K562 (cell line): ENCODE data around the gene NRN1L. TPM values are rescaled to one million over a fixed set of nuclear protein-coding genes. Genes with fewer than 3 reads are reported as not detected.

Experiments
- ATF1 ChIP-seq, 2 experiments: fragments of 450-650 bp in 1 of 2; IDR thresholded peaks; 2 replicates each; pipeline ENCODE4 v1.6.1; 2016; ENCODE audit warnings: missing compliant biosample characterization in 1 of 2, missing genetic modification characterization in 1 of 2
- BACH1 ChIP-seq: fragments of 200-800 bp; sonication (Bioruptor generic); IDR thresholded peaks from 2 replicates; pipeline ENCODE4 v1.6.1; 2016; ENCODE audit warnings: missing genetic modification characterization, missing compliant biosample characterization
- CAMTA2 ChIP-seq: fragments of 250-450 bp; sonication (Bioruptor Pico); conservative IDR thresholded peaks from 2 replicates; pipeline ENCODE4 v1.5.1; 2022
- HMG20B ChIP-seq: fragments of 250-450 bp; sonication (Bioruptor Pico); IDR thresholded peaks from 2 replicates; pipeline ENCODE4 v1.5.0; 2021; ENCODE audit warnings: mild to moderate bottlenecking
- HNRNPLL ChIP-seq: fragments of 200-400 bp; formaldehyde crosslinking; IDR thresholded peaks from 2 replicates; pipeline ENCODE4 v1.6.1; 2017; ENCODE audit warnings: low read length, low read depth, mild to moderate bottlenecking; ENCODE audit not compliant: poor library complexity, severe bottlenecking
- JUNB ChIP-seq: fragments of 450-650 bp; formaldehyde crosslinking; conservative IDR thresholded peaks from 2 replicates; pipeline ENCODE4 v1.4.0; 2020; ENCODE audit warnings: mild to moderate bottlenecking
- MBD2 ChIP-seq: sonication (generic); IDR thresholded peaks from 2 replicates; pipeline ENCODE4 v1.6.1; 2016; ENCODE audit warnings: low read depth, borderline replicate concordance
- MTA1 ChIP-seq: fragments of 450-650 bp; IDR thresholded peaks from 2 replicates; pipeline ENCODE4 v1.6.1; 2017; ENCODE audit warnings: borderline replicate concordance
- NFATC3 ChIP-seq: fragments of 450-650 bp; IDR thresholded peaks from 2 replicates; pipeline ENCODE4 v1.6.1; 2017; ENCODE audit warnings: mild to moderate bottlenecking
- NR2C2 ChIP-seq, 2 experiments: fragments of 200-800 bp in 1 of 2; sonication (Bioruptor generic) in 1 of 2; sonication (generic) in 1 of 2; formaldehyde crosslinking in 1 of 2; IDR thresholded peaks; 2 replicates each; pipeline versions ENCODE4 v1.6.1 to v1.8.0; 2016 to 2022; ENCODE audit warnings: mild to moderate bottlenecking in 1 of 2, missing compliant biosample characterization in 1 of 2, missing genetic modification characterization in 1 of 2, missing genetic modification reagents in 1 of 2
- POLR2A ChIP-seq: fragments of 450-650 bp; conservative IDR thresholded peaks from 2 replicates; pipeline ENCODE4 v1.6.1; 2016
- SIRT6 ChIP-seq: IDR thresholded peaks from one replicate; pipeline ENCODE4 v1.6.1; 2012; ENCODE audit warnings: low read depth, mild to moderate bottlenecking, control low read depth, inconsistent platforms, low read length, moderate library complexity
- SLC30A9 ChIP-seq: fragments of 250-450 bp; sonication (Bioruptor Pico); IDR thresholded peaks from 2 replicates; pipeline ENCODE4 v1.8.0; 2022; ENCODE audit warnings: mild to moderate bottlenecking, moderate library complexity
- TCFL5 ChIP-seq: fragments of 250-450 bp; sonication (Bioruptor Pico); conservative IDR thresholded peaks from 2 replicates; pipeline ENCODE4 v1.6.1; 2021; ENCODE audit warnings: mild to moderate bottlenecking, moderate library complexity, matching md5 sums
- TOE1 ChIP-seq, 2 experiments: fragments of 450-650 bp in 1 of 2; sonication (generic) in 1 of 2; formaldehyde crosslinking in 1 of 2; IDR thresholded peaks; 2 replicates each; pipeline versions ENCODE4 v1.7.1 to v1.8.0; 2016 to 2022; ENCODE audit warnings: borderline replicate concordance in 2 of 2, mild to moderate bottlenecking in 2 of 2, antibody characterized with exemption in 1 of 2, inconsistent platforms in 1 of 2, low read depth in 1 of 2, missing genetic modification reagents in 1 of 2, moderate library complexity in 1 of 2
- ZBTB8A ChIP-seq: fragments of 450-650 bp; IDR thresholded peaks from 2 replicates; pipeline ENCODE4 v1.6.1; 2018; ENCODE audit warnings: mild to moderate bottlenecking, moderate library complexity; ENCODE audit not compliant: partially characterized antibody
- ZC3H4 ChIP-seq: sonication (generic); formaldehyde crosslinking; IDR thresholded peaks from 2 replicates; pipeline ENCODE4 v1.9.0; 2021; ENCODE audit warnings: missing genetic modification reagents, borderline replicate concordance
- ZFP36 ChIP-seq: fragments of 150-350 bp; IDR thresholded peaks from 2 replicates; pipeline ENCODE4 v1.6.1; 2018; ENCODE audit warnings: low read length, low read depth; ENCODE audit not compliant: partially characterized antibody
- ZNF274 ChIP-seq: IDR thresholded peaks from 2 replicates; pipeline ENCODE4 v1.6.1; 2011; ENCODE audit warnings: low read depth, mild to moderate bottlenecking, low read length, moderate library complexity, borderline replicate concordance
- polyA plus RNA-seq, 8 experiments: library from polyadenylated mRNA; depleted of rRNA in 4 of 8; stranded (reverse) in 5 of 8; unstranded in 3 of 8; fragments of >200 nt; fragmentation: Nextera tagmentation in 2 of 8; fragmentation: Illumina TruSeq in 1 of 8; extraction: Ambion mirVana in 2 of 8; extraction: Trizol in 1 of 8; gene quantifications; 2 replicates each; pipeline versions ENCODE4 v1.2.1 to v1.2.3, GENCODE V29; 2011 to 2014; ENCODE audit warnings: inconsistent platforms in 1 of 8, missing spikeins in 1 of 8
- total RNA-seq, 7 experiments: library from RNA; depleted of rRNA in 6 of 7; stranded (reverse); fragments of >200 nt in 6 of 7; fragmentation: Illumina TruSeq in 2 of 7; extraction: Trizol in 2 of 7; gene quantifications; 2 replicates each; pipeline versions ENCODE4 v1.2.1 to v1.2.3, GENCODE V29; 2011 to 2021; ENCODE audit warnings: low replicate concordance in 1 of 7
- TF ChIP-seq, protein P1 (sequence below): fragments of 250-450 bp; sonication (Bioruptor Pico); IDR thresholded peaks from 2 replicates; pipeline ENCODE4 v1.5.0; 2022; ENCODE audit warnings: mild to moderate bottlenecking
- TF ChIP-seq, protein P2 (sequence below): fragments of 250-450 bp; sonication (Bioruptor Pico); IDR thresholded peaks from 2 replicates; pipeline ENCODE4 v1.5.0; 2020; ENCODE audit warnings: mild to moderate bottlenecking
- TF ChIP-seq, protein P3 (sequence below): fragments of 250-450 bp; sonication (Bioruptor Pico); IDR thresholded peaks from 2 replicates; pipeline ENCODE4 v1.4.0; 2020

NRN1L gene
- total and polyA plus RNA-seq, 9 of the 15 experiments (the other 6 are each of a cell fraction or from before 2014, with no cell fraction given): 0.22 to 0.86 (median 0.61) TPM; not detected in 5

DNA sequence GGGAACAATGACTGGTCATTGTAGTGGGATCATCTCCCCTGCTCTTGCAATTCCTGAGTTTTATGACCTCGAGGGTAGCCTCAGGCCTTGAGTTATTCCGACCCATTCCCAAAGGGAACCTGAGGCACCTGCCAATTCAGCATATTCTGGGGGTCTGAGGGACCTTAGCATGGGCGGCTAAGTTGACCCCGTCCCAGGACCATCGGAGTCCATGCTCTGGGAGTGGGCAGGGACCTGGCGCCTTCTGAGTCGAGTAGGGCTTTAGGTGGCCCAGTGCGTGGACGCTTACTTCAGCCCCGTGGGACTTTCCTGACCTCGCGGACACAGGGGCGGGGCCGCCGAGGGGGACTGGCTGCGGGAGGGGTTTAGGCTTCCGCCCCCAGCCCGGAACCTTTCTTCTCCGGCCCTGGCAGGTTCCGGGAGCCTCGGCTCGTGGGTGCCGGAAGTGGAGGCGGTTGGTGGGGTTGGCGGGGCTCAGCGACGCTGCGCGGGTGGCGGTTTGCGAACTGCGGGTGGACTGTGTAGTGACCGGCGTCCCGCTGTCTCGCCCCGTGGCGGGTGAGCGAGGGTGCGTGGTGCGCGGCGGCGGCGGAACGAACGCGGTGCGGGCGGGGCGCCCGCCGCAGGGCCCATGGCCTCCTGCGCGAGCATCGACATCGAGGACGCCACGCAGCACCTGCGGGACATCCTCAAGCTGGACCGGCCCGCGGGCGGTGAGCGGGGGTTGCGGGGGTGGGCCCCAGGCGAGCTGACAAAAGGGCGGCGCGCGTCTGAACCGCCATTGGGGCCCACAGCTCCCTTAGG lies 11.9 kb upstream of the NRN1L start, which contains the start of gene EDC4 (continued):
- TF ChIP-seq ZNF274: no peak
- TF ChIP-seq SLC30A9 (CRISPR knock-in tag): no peak
- TF ChIP-seq CAMTA2 (CRISPR knock-in tag): no peak
- peak; percentile 82 for TF ChIP-seq TOE1 (IDR thresholded peaks at IDR 0.05; ENCODE audit: borderline replicate concordance)
- TF ChIP-seq TOE1 (CRISPR knock-in tag; IDR thresholded peaks at IDR 0.05; ENCODE audit: borderline replicate concordance, low read depth): no peak
- TF ChIP-seq ZC3H4 (CRISPR knock-in tag): 0 out of 2 replicates have a peak, but pooled peaks have one; percentile 80
- no peak for TF ChIP-seq ZBTB8A
- TF ChIP-seq NFATC3: no peak
- TF ChIP-seq HNRNPLL: peak; percentile 35
- no peak for TF ChIP-seq SIRT6
- TF ChIP-seq JUNB (CRISPR knock-in tag): 0 out of 2 replicates have a peak, but pooled peaks have one; percentile 2
- TF ChIP-seq, protein P1, sequence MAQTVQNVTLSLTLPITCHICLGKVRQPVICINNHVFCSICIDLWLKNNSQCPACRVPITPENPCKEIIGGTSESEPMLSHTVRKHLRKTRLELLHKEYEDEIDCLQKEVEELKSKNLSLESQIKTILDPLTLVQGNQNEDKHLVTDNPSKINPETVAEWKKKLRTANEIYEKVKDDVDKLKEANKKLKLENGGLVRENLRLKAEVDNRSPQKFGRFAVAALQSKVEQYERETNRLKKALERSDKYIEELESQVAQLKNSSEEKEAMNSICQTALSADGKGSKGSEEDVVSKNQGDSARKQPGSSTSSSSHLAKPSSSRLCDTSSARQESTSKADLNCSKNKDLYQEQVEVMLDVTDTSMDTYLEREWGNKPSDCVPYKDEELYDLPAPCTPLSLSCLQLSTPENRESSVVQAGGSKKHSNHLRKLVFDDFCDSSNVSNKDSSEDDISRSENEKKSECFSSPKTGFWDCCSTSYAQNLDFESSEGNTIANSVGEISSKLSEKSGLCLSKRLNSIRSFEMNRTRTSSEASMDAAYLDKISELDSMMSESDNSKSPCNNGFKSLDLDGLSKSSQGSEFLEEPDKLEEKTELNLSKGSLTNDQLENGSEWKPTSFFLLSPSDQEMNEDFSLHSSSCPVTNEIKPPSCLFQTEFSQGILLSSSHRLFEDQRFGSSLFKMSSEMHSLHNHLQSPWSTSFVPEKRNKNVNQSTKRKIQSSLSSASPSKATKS: no peak
- 0 out of 2 replicates have a peak, but pooled peaks have one; percentile 57 for TF ChIP-seq TCFL5
- TF ChIP-seq POLR2A: peak; percentile 84
- TF ChIP-seq, protein P2, sequence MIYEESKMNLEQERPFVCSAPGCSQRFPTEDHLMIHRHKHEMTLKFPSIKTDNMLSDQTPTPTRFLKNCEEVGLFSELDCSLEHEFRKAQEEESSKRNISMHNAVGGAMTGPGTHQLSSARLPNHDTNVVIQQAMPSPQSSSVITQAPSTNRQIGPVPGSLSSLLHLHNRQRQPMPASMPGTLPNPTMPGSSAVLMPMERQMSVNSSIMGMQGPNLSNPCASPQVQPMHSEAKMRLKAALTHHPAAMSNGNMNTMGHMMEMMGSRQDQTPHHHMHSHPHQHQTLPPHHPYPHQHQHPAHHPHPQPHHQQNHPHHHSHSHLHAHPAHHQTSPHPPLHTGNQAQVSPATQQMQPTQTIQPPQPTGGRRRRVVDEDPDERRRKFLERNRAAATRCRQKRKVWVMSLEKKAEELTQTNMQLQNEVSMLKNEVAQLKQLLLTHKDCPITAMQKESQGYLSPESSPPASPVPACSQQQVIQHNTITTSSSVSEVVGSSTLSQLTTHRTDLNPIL (CRISPR knock-in tag): no peak
- TF ChIP-seq HMG20B (CRISPR knock-in tag): no peak
- TF ChIP-seq, protein P3, sequence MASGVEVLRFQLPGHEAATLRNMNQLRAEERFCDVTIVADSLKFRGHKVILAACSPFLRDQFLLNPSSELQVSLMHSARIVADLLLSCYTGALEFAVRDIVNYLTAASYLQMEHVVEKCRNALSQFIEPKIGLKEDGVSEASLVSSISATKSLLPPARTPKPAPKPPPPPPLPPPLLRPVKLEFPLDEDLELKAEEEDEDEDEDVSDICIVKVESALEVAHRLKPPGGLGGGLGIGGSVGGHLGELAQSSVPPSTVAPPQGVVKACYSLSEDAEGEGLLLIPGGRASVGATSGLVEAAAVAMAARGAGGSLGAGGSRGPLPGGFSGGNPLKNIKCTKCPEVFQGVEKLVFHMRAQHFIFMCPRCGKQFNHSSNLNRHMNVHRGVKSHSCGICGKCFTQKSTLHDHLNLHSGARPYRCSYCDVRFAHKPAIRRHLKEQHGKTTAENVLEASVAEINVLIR (CRISPR knock-in tag): no peak
- no peak for TF ChIP-seq MTA1
- TF ChIP-seq NR2C2 (CRISPR knock-in tag; IDR thresholded peaks at IDR 0.05): peak; percentile 67; the same call in 1 of the 2 replicates
- TF ChIP-seq NR2C2 (tag; IDR thresholded peaks at IDR 0.05): peak; percentile 88
- peak; percentile 69; the same call in 1 of the 2 replicates for TF ChIP-seq MBD2
- TF ChIP-seq ZFP36: no peak
- TF ChIP-seq BACH1: no peak
- no peak for TF ChIP-seq ATF1 (CRISPR knock-in tag; IDR thresholded peaks at IDR 0.05)
- TF ChIP-seq ATF1 (tag; IDR thresholded peaks at IDR 0.05): peak; percentile 71
